ENCODE results near the gene TOLLIP. TPM values are rescaled to one million over a fixed set of nuclear protein-coding genes. Genes with fewer than 3 reads are reported as not detected.

The TOLLIP gene
- total RNA-seq, 1 experiment from 2014 or later: 32.3 TPM

- no peak overlapping the region for H3K14ac ChIP-seq (ENCODE audit: insufficient read depth, low read length)
- no peaks in the 10 kb centered on the region for H3K4me1 ChIP-seq (ENCODE audit: insufficient read depth, low read length)
- peak overlapping the region; percentile 50 to 66 for H3K4me3 Mint-ChIP-seq
- no peak overlapping the region for H4K5ac ChIP-seq (ENCODE audit: insufficient read length, low read depth, low read length)
- no peak overlapping the region for H2BK5ac ChIP-seq (ENCODE audit: insufficient read length, low read length)
- H2AFZ ChIP-seq (ENCODE audit: low read length): no peak overlapping the region
- H4K8ac ChIP-seq (replicated peaks; ENCODE audit: insufficient read length, low read depth, low read length): no peak overlapping the region
- H4K20me1 ChIP-seq (ENCODE audit: control insufficient read depth, insufficient read depth, insufficient read length): no peaks in the 10 kb centered on the region
- H3K27ac ChIP-seq (ENCODE audit: insufficient read length, low read depth, low read length): no peak overlapping the region
- H2BK20ac ChIP-seq (ENCODE audit: low read depth, low read length, poor library complexity, severe bottlenecking): no peak overlapping the region
- peaks cover 7% of the 10 kb centered on the region for H3K23me2 ChIP-seq (ENCODE audit: insufficient read length, low read depth, low read length, poor library complexity, severe bottlenecking)
- H3K27me3 Mint-ChIP-seq (ENCODE audit: low read depth): peaks cover 40% of the 10 kb centered on the region
- no peak overlapping the region for H2BK120ac ChIP-seq (ENCODE audit: low read depth, low read length, poor library complexity, severe bottlenecking)
- H3K27me3 ChIP-seq (ENCODE audit: insufficient read depth, low read length): peaks cover 9% of the 10 kb centered on the region; the same call in 1 of the 2 replicates
- no peaks in the 10 kb centered on the region for H3K79me2 ChIP-seq (ENCODE audit: insufficient read depth, low read length)
- H3K27ac Mint-ChIP-seq: no peak overlapping the region
- H3K4ac ChIP-seq (ENCODE audit: low read depth, low read length): no peak overlapping the region
- no peak overlapping the region for H3K56ac ChIP-seq (ENCODE audit: insufficient read length, low read depth, low read length)
- no peak overlapping the region for H3K23ac ChIP-seq (ENCODE audit: insufficient read length, low read depth, low read length)
- no peak overlapping the region for H2BK15ac ChIP-seq (ENCODE audit: low read depth, low read length)
- H3K9me3 ChIP-seq (ENCODE audit: control insufficient read depth, low read depth, low read length): no peaks in the 10 kb centered on the region
- H3K4me1 Mint-ChIP-seq: peaks cover 5 to 8% of the 10 kb centered on the region in 2 experiments; a peak in 3 of 4 replicates
- H2AK5ac ChIP-seq (ENCODE audit: insufficient read length, low read length): no peak overlapping the region
- H3K9ac ChIP-seq (ENCODE audit: extremely low read depth, insufficient read length, low read length): no peak overlapping the region
- no peak for DNase-seq
- TF ChIP-seq CTCF (conservative IDR thresholded peaks at IDR 0.05): no peak
- H3T11ph ChIP-seq (ENCODE audit: low read length): no peak overlapping the region
- no peak overlapping the region for H4K91ac ChIP-seq (ENCODE audit: insufficient read length, low read depth, low read length)
- WGBS (ENCODE audit: extremely low coverage, insufficient read length, low lambda C conversion rate): no CpG with 5 or more reads among the region's 25 CpGs
- H3K36me3 Mint-ChIP-seq (ENCODE audit: insufficient read depth in 1 of 3, low read depth in 3 of 3): peaks cover 0 to 14% (median 6%) of the 10 kb centered on the region in 3 experiments; a peak in 6 of 7 replicates
- peaks cover 27 to 39% of the 10 kb centered on the region in 2 experiments for H3K9me3 Mint-ChIP-seq
- H2BK12ac ChIP-seq (ENCODE audit: insufficient read length, low read depth, low read length): no peak overlapping the region
- H3K79me1 ChIP-seq (ENCODE audit: insufficient read depth, low read depth, low read length, poor library complexity, severe bottlenecking): no peaks in the 10 kb centered on the region
- no peak overlapping the region for H3K4me2 ChIP-seq (ENCODE audit: insufficient read depth, insufficient read length, low read length)
- no peak overlapping the region for H3K18ac ChIP-seq (ENCODE audit: insufficient read length, low read depth, low read length)
Measured at GRCh38 chr11:1337647-1338007, 28.2 kb upstream of the TOLLIP start.

Data from H9 (cell line).